HuH-7.5 (cell line): ENCODE results near the gene SPI1.

ENCODE experiments used
- DNase-seq: peaks from one replicate; pipeline ENCODE4 v3.0.0; 2011; ENCODE audit warnings: low spot score

The SPI1 gene

GRCh38 chr11:47378010-47378835, at the start of gene SPI1:
Gene SPI1 (minus strand): TSS chr11:47378547. CDS start chr11:47378353, 194 bp downstream.
- no peak for DNase-seq

GRCh38 chr11:47426062-47426956, 48.0 kb upstream of the SPI1 start, which contains the start of gene PSMC3:
Gene PSMC3 (minus strand): TSS chr11:47426439. CDS start chr11:47426279, 160 bp downstream.
- peak; percentile 85 for DNase-seq

GRCh38 chr11:47425611-47426010, 47.3 kb upstream of the SPI1 start:
- DNase-seq, result no peak

GRCh38 chr11:47418454-47419259, 40.3 kb upstream of the SPI1 start:
- DNase-seq, result no peak

- DNase-seq, result no peak
Observed at GRCh38 chr11:47417712-47418111, 39.4 kb upstream of the SPI1 start.

GRCh38 chr11:47415949-47416472, 37.7 kb upstream of the SPI1 start:
- DNase-seq, result no peak

- DNase-seq, result no peak
Observed at GRCh38 chr11:47415091-47415854, 36.9 kb upstream of the SPI1 start.

- DNase-seq, result no peak
Observed at GRCh38 chr11:47414685-47415070, 36.3 kb upstream of the SPI1 start.

GRCh38 chr11:47413908-47414684, 35.7 kb upstream of the SPI1 start:
- DNase-seq, result no peak

GRCh38 chr11:47413351-47413750, 35.0 kb upstream of the SPI1 start:
- no peak for DNase-seq

- peak; percentile 84 for DNase-seq
Observed at GRCh38 chr11:47411884-47412746, 33.8 kb upstream of the SPI1 start.

- no peak for DNase-seq
Observed at GRCh38 chr11:47410370-47411264, 32.3 kb upstream of the SPI1 start.

GRCh38 chr11:47409440-47410369, 31.4 kb upstream of the SPI1 start:
- no peak for DNase-seq

- DNase-seq, result no peak
Observed at GRCh38 chr11:47408598-47409439, 30.5 kb upstream of the SPI1 start.

- DNase-seq, result peak; percentile 96
Observed at GRCh38 chr11:47407746-47408590, 29.6 kb upstream of the SPI1 start, which contains the start of gene SLC39A13. Gene SLC39A13 (plus strand): TSS chr11:47408590. CDS start chr11:47410095, 1,505 bp downstream.
